ENCODE measurements around the gene CCNY. TPM values are rescaled to one million over a fixed set of nuclear protein-coding genes. Genes with fewer than 3 reads are reported as not detected.
A peak's percentile ranks its signal among the peaks of the same experiment; 100 is the strongest.

Gene CCNY
- total RNA-seq, 2 donors from 2014 or later = 60.5 to 65.9 TPM

GRCh38 chr10:35425595-35425994, 89.3 kb downstream of the CCNY start:
- Mint-ChIP-seq H3K4me1 (peaks cover 22% of the 10 kb centered on the region), H3K4me3 (no peak overlapping the region), H3K27me3 (ENCODE audit: insufficient read depth) (no peaks in the 10 kb centered on the region), H3K9me3 (no peaks in the 10 kb centered on the region), H3K27ac (peak overlapping the region; percentile 5), H3K36me3 (ENCODE audit: low read depth) (no peaks in the 10 kb centered on the region)
- Histone ChIP-seq H3K36me3 (ENCODE audit: control insufficient read depth, insufficient read depth, low read length) (no peaks in the 10 kb centered on the region), H3K27ac (ENCODE audit: low read depth, low read length) (peak overlapping the region; percentile 97), H3K9ac (ENCODE audit: extremely low read depth, low read length, poor library complexity, severe bottlenecking) (no peak overlapping the region), H3K27me3 (ENCODE audit: control insufficient read depth, insufficient read depth, low read length, poor library complexity, severe bottlenecking) (no peaks in the 10 kb centered on the region), H3K4me1 (ENCODE audit: control insufficient read depth, insufficient read depth, low read length) (peaks cover 2% of the 10 kb centered on the region), H3K9me3 (ENCODE audit: control insufficient read depth, low read length) (peaks cover 5% of the 10 kb centered on the region), H3K4me3 (ENCODE audit: low read length) (no peak overlapping the region)
- WGBS, 2 experiments (ENCODE audit: insufficient coverage in 1 of 2, insufficient read length in 1 of 2) = 89 to 100% methylated on average over 1 of the region's 1 CpG
- no peak for DNase-seq
- TF ChIP-seq CTCF (conservative IDR thresholded peaks at IDR 0.05) = no peak

- H3K4me1 ChIP-seq (ENCODE audit: control insufficient read depth, insufficient read depth, low read length) = no peaks in the 10 kb centered on the region
- H3K36me3 ChIP-seq (ENCODE audit: control insufficient read depth, insufficient read depth, low read length) = no peaks in the 10 kb centered on the region
- TF ChIP-seq CTCF (conservative IDR thresholded peaks at IDR 0.05) = no peak
- no peaks in the 10 kb centered on the region for H3K27me3 ChIP-seq (ENCODE audit: control insufficient read depth, insufficient read depth, low read length, poor library complexity, severe bottlenecking)
- H3K27me3 Mint-ChIP-seq (ENCODE audit: insufficient read depth) = no peaks in the 10 kb centered on the region
- no peak for DNase-seq
- peaks cover 5% of the 10 kb centered on the region for H3K9me3 ChIP-seq (ENCODE audit: control insufficient read depth, low read length)
- H3K4me3 Mint-ChIP-seq = no peak overlapping the region
- H3K36me3 Mint-ChIP-seq (ENCODE audit: low read depth) = no peaks in the 10 kb centered on the region
- H3K27ac Mint-ChIP-seq = no peak overlapping the region
- H3K4me1 Mint-ChIP-seq = peaks cover 12% of the 10 kb centered on the region
- no peaks in the 10 kb centered on the region for H3K9me3 Mint-ChIP-seq
- H3K9ac ChIP-seq (ENCODE audit: extremely low read depth, low read length, poor library complexity, severe bottlenecking) = no peak overlapping the region
- H3K4me3 ChIP-seq (ENCODE audit: low read length) = no peak overlapping the region
- peak overlapping the region; percentile 97 for H3K27ac ChIP-seq (ENCODE audit: low read depth, low read length)
Observed at GRCh38 chr10:35426657-35427056, 90.3 kb downstream of the CCNY start.

GRCh38 chr10:35427543-35427942, 91.2 kb downstream of the CCNY start:
- H3K9me3 Mint-ChIP-seq = no peaks in the 10 kb centered on the region
- no peaks in the 10 kb centered on the region for H3K27me3 Mint-ChIP-seq (ENCODE audit: insufficient read depth)
- peak overlapping the region; percentile 97 for H3K27ac ChIP-seq (ENCODE audit: low read depth, low read length)
- no peak overlapping the region for H3K27ac Mint-ChIP-seq
- no peak for TF ChIP-seq CTCF (conservative IDR thresholded peaks at IDR 0.05)
- no peaks in the 10 kb centered on the region for H3K27me3 ChIP-seq (ENCODE audit: control insufficient read depth, insufficient read depth, low read length, poor library complexity, severe bottlenecking)
- H3K9me3 ChIP-seq (ENCODE audit: control insufficient read depth, low read length) = peaks cover 5% of the 10 kb centered on the region
- no peak overlapping the region for H3K4me3 Mint-ChIP-seq
- WGBS, 2 experiments (ENCODE audit: insufficient coverage in 1 of 2, insufficient read length in 1 of 2) = 93 to 100% methylated on average over 1 of the region's 1 CpG
- no peak overlapping the region for H3K9ac ChIP-seq (ENCODE audit: extremely low read depth, low read length, poor library complexity, severe bottlenecking)
- H3K4me3 ChIP-seq (ENCODE audit: low read length) = no peak overlapping the region
- no peaks in the 10 kb centered on the region for H3K36me3 ChIP-seq (ENCODE audit: control insufficient read depth, insufficient read depth, low read length)
- H3K4me1 ChIP-seq (ENCODE audit: control insufficient read depth, insufficient read depth, low read length) = no peaks in the 10 kb centered on the region
- no peak for DNase-seq
- no peaks in the 10 kb centered on the region for H3K36me3 Mint-ChIP-seq (ENCODE audit: low read depth)
- peaks cover 6% of the 10 kb centered on the region for H3K4me1 Mint-ChIP-seq
